NCI-H2029 (cell line): ENCODE results near the gene NKAIN1.
"Not testable (repeated sequence)": the region's sequence is repeated elsewhere in the genome, so short reads cannot be mapped to it uniquely, and the experiment has no call there.

Experiments used
- DNase-seq: peaks from one replicate; lab custom pipeline; 2025; lab: John Stamatoyannopoulos, UW

The NKAIN1 gene

GRCh38 chr1:31152181-31152795 is 87.4 kb downstream of the NKAIN1 start:
- no peak for DNase-seq

GRCh38 chr1:31151402-31151801 is 88.3 kb downstream of the NKAIN1 start:
- no peak for DNase-seq

- no peak for DNase-seq
These were observed 91.3 kb downstream of the NKAIN1 start for GRCh38 chr1:31148409-31148808.

- no peak for DNase-seq
These were observed 94.0 kb downstream of the NKAIN1 start for GRCh38 chr1:31145648-31146047.

GRCh38 chr1:31144442-31144841 is 95.2 kb downstream of the NKAIN1 start:
- DNase-seq: no peak

- no peak for DNase-seq
These were observed 96.2 kb downstream of the NKAIN1 start for GRCh38 chr1:31143455-31143854.

- DNase-seq: no peak
These were observed 97.3 kb downstream of the NKAIN1 start for GRCh38 chr1:31142406-31142805.

- no peak for DNase-seq
These were observed 99.4 kb downstream of the NKAIN1 start for GRCh38 chr1:31140299-31140698.

GRCh38 chr1:31138797-31139521 is 100.7 kb downstream of the NKAIN1 start:
- not testable (repeated sequence) for DNase-seq

- not testable (repeated sequence) for DNase-seq
These were observed 101.8 kb downstream of the NKAIN1 start for GRCh38 chr1:31137873-31138272.

GRCh38 chr1:31135973-31136600 is 103.6 kb downstream of the NKAIN1 start:
- no peak for DNase-seq

GRCh38 chr1:31133368-31133767 is 106.3 kb downstream of the NKAIN1 start:
- DNase-seq: no peak
